ENCODE measurements around the gene PIK3R5.

- TF ChIP-seq CTCF (IDR thresholded peaks at IDR 0.05; ENCODE audit: low read depth, low read length, poor library complexity, severe bottlenecking) (no peak), EZH2phosphoT487 (IDR thresholded peaks at IDR 0.05; ENCODE audit: borderline replicate concordance, low read length) (no peak)
Observed at GRCh38 chr17:8922928-8923327, 42.6 kb downstream of the PIK3R5 start.

Data from DOHH2 (cell line).